GM10266 (cell line): ENCODE measurements around the gene C1QTNF6.

Experiments used
- DNase-seq: peaks from one replicate; pipeline ENCODE4 v3.0.0; 2012; ENCODE audit errors: extremely low spot score
- CTCF ChIP-seq: IDR thresholded peaks from 2 replicates; pipeline ENCODE4 v1.5.1; 2012; ENCODE audit warnings: mild to moderate bottlenecking, low read depth; ENCODE audit not compliant: control insufficient read depth, insufficient read depth; ENCODE audit errors: missing control alignments

The C1QTNF6 gene

GRCh38 chr22:37213218-37213855, 25.3 kb upstream of the C1QTNF6 start:
- no peak for TF ChIP-seq CTCF
- no peak for DNase-seq

GRCh38 chr22:37212174-37212906, 24.3 kb upstream of the C1QTNF6 start, which contains the start of gene SSTR3:
SSTR3 (minus strand) TSS chr22:37212477; CDS start chr22:37207803, 4,674 bp downstream.
- TF ChIP-seq CTCF = no peak

GRCh38 chr22:37211866-37212173, 23.8 kb upstream of the C1QTNF6 start:
- TF ChIP-seq CTCF = no peak
- no peak for DNase-seq

More at GRCh38 chr22:37212174-37212906, 24.3 kb upstream of the C1QTNF6 start, which contains the start of gene SSTR3:
- no peak for DNase-seq

DNA sequence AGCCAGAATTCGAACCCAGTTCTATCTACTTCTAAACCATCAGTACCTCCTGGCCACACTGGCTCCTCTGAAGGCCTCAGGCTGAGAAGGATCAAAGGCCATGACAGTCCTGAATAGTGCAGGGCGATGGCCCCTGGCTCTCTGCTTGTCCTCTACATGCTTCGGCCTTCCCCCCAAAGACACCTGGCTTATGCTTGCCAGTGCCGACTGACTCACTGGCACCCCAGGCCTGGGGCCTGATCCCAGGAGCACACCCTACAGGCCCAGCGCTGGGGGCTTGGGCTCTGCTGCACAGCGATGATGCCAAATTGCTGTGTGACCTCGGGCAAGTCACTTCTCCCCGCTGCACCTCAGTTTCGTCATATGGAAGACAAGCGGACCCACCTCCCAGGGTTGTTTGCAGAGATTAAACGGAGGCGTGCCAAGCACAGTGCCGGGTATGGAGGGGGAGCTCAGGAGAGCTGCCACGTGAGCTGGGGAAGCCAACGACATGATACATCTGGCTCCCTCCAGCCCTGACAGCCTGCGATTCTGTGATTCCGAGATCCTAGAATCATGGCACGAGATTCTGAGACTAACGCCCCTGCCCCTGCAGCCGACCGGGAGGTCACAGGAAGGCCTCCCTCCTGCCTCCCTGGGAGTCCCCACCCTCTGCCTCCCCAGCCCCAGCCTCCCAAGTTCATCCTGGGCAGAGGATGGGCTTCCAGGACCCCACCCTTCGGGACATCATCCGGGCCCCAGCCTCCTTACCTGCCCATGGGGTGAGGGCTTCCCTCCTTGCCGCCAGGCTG, 23.2 kb upstream of the C1QTNF6 start:
- TF ChIP-seq CTCF = no peak

DNA sequence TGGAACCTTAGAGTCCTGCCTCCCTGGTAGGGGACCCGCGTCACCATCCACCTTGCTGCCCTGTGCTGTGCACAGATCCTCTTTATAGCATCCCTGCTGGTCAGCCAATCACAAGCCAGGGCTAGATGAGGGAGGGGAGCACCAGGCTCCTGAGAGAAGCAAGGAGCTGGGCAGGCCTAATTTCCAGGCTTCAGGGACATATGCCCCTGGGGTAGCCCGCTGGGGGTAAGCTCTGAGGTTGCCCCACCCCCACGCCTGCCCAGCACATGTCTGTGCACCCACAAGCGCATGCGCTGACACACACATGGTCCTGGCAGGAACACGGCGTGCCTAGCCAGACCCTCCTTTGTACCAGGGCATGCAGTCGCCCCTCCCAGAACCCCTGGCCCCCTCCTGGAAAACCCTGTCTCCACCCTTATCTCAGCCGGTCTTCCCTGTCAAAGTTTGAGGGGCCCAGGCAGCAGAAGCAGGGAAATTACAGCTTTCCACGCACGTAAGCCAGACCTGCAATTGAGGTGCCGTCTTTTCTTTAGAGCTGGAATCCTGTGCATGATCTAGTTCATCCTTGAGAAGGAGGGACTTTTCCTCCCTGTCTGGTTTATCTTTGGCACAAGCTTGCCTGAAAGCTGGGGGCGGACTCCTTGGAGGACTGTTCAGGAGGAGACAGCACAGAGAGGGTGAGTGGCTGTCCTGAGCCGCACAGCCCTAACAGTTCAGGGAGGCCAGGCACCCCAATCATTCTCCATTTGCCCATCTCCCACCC, 22.2 kb upstream of the C1QTNF6 start:
- DNase-seq = no peak
- no peak for TF ChIP-seq CTCF

More for the DNA sequence above, 23.2 kb upstream of the C1QTNF6 start:
- DNase-seq = no peak

DNA sequence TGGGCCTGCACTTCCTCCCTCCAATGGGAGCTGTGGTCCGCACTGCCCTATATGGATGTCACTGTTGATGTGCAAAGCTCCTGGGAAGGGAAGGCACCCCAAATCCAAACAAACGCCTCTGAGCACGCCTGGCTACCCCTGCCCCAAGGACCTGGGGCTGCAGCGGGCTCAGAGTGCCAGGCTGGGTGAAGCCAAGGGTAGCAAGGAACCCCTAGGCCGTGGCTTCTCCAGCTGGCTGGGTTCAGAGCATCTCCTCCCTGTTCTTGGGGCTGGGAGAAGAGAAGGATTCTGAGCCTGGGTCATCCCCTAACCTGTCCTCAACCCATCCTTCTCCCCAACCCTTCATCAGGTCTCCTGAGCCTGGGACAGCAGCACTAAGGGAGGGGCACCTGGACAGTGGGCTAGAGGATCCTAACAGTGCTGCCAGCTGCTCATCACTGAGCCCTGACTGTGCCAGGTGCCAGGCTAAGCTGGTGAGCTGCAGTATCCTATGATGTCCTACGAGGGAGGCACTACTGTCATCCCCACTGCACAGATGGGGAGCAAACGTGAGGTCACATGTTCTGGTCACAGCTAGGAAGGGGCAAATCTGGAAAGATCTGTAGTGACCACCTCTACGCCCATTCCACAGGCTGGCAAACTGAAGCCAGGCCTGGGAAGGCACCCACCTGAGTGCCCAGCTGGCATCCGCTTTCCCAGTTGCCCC, 21.2 kb upstream of the C1QTNF6 start:
- DNase-seq = no peak
- no peak for TF ChIP-seq CTCF
